Mesodermal cell (in vitro differentiated cells): ENCODE results near the gene DKK3.

Experiments used
- H3K27ac ChIP-seq: 2 replicates; pipeline ENCODE4 v1.7.0; 2013; ENCODE audit warnings: mild to moderate bottlenecking, low read depth, low read length, moderate library complexity; ENCODE audit not compliant: severe bottlenecking
- H3K36me3 ChIP-seq: 2 replicates; pipeline ENCODE4 v1.7.1; 2013; ENCODE audit warnings: mild to moderate bottlenecking, low read length, moderate library complexity; ENCODE audit not compliant: control insufficient read depth, insufficient read depth
- H3K4me1 ChIP-seq: one replicate; pipeline ENCODE4 v1.7.1; 2013; ENCODE audit warnings: mild to moderate bottlenecking, low read length; ENCODE audit not compliant: insufficient read depth, control insufficient read depth, poor library complexity, severe bottlenecking
- H3K4me3 ChIP-seq: 2 replicates; pipeline ENCODE4 v1.7.0; 2013; ENCODE audit warnings: low read length, control low read depth, mild to moderate bottlenecking; ENCODE audit not compliant: insufficient read depth, poor library complexity, severe bottlenecking; ENCODE audit errors: extremely low read depth
- H3K9me3 ChIP-seq: 2 replicates; pipeline ENCODE4 v1.7.1; 2013; ENCODE audit warnings: mild to moderate bottlenecking, low read length, moderate library complexity; ENCODE audit not compliant: control insufficient read depth
- WGBS, 2 experiments: methylation state at CpG; one replicate each; pipeline ENCODE4 v1.1.5; 2013; ENCODE audit warnings: missing lambda C conversion rate in 2 of 2; ENCODE audit not compliant: insufficient coverage in 2 of 2; 5-methylcytosine and 5-hydroxymethylcytosine counted together

Gene DKK3

GRCh38 chr11:11973866-11974265 lies 34.6 kb downstream of the DKK3 start:
- peak overlapping the region; percentile 96 for H3K27ac ChIP-seq
- H3K4me3 ChIP-seq, result no peak overlapping the region
- H3K36me3 ChIP-seq, result peaks cover 58% of the 10 kb centered on the region
- 80 to 85% methylated on average over 4 of the region's 4 CpGs for WGBS, 2 experiments
- H3K9me3 ChIP-seq, result no peaks in the 10 kb centered on the region
- H3K4me1 ChIP-seq, result peaks cover 62% of the 10 kb centered on the region

GRCh38 chr11:11973361-11973800 lies 35.0 kb downstream of the DKK3 start:
- peaks cover 54% of the 10 kb centered on the region for H3K36me3 ChIP-seq
- H3K4me3 ChIP-seq, result no peak overlapping the region
- WGBS, 2 experiments, result 51 to 53% methylated on average over 8 of the region's 8 CpGs
- peaks cover 62% of the 10 kb centered on the region for H3K4me1 ChIP-seq
- peak overlapping the region; percentile 96 for H3K27ac ChIP-seq
- H3K9me3 ChIP-seq, result no peaks in the 10 kb centered on the region

GRCh38 chr11:11972730-11973341 lies 35.6 kb downstream of the DKK3 start:
- H3K9me3 ChIP-seq, result no peaks in the 10 kb centered on the region
- WGBS, 2 experiments, result 71 to 100% methylated on average over 1 to 3 of the region's 3 CpGs
- H3K4me1 ChIP-seq, result peaks cover 59% of the 10 kb centered on the region
- H3K36me3 ChIP-seq, result peaks cover 53% of the 10 kb centered on the region
- no peak overlapping the region for H3K4me3 ChIP-seq
- peak overlapping the region; percentile 96 for H3K27ac ChIP-seq

- Histone ChIP-seq H3K36me3 (peaks cover 59% of the 10 kb centered on the region), H3K4me1 (peaks cover 51% of the 10 kb centered on the region), H3K9me3 (no peaks in the 10 kb centered on the region), H3K4me3 (no peak overlapping the region), H3K27ac (peak overlapping the region; percentile 63)
- 75 to 86% methylated on average over 4 of the region's 5 CpGs for WGBS, 2 experiments
These were observed 36.4 kb downstream of the DKK3 start for GRCh38 chr11:11971906-11972547.

- Histone ChIP-seq H3K9me3 (no peaks in the 10 kb centered on the region), H3K27ac (no peak overlapping the region), H3K4me3 (no peak overlapping the region), H3K36me3 (peaks cover 67% of the 10 kb centered on the region), H3K4me1 (peaks cover 37% of the 10 kb centered on the region)
- 83 to 100% methylated on average over 2 of the region's 2 CpGs for WGBS, 2 experiments
These were observed 37.9 kb downstream of the DKK3 start for GRCh38 chr11:11970556-11970955.

- no peaks in the 10 kb centered on the region for H3K9me3 ChIP-seq
- WGBS, 2 experiments, result 95 to 96% methylated on average over 15 to 16 of the region's 19 CpGs
- H3K36me3 ChIP-seq, result peaks cover 67% of the 10 kb centered on the region
- H3K4me3 ChIP-seq, result no peak overlapping the region
- H3K27ac ChIP-seq, result no peak overlapping the region
- H3K4me1 ChIP-seq, result peaks cover 30% of the 10 kb centered on the region
These were observed 38.8 kb downstream of the DKK3 start for GRCh38 chr11:11969380-11970215.

GRCh38 chr11:11968511-11969280 lies 39.7 kb downstream of the DKK3 start:
- no peak overlapping the region for H3K27ac ChIP-seq
- peaks cover 65% of the 10 kb centered on the region for H3K36me3 ChIP-seq
- WGBS, 2 experiments, result 88 to 90% methylated on average over 9 of the region's 11 CpGs
- H3K4me3 ChIP-seq, result no peak overlapping the region
- no peaks in the 10 kb centered on the region for H3K9me3 ChIP-seq
- H3K4me1 ChIP-seq, result peaks cover 21% of the 10 kb centered on the region

GRCh38 chr11:11967669-11968510 lies 40.5 kb downstream of the DKK3 start:
- 86 to 95% methylated on average over 7 to 10 of the region's 11 CpGs for WGBS, 2 experiments
- Histone ChIP-seq H3K27ac (no peak overlapping the region), H3K4me3 (no peak overlapping the region), H3K4me1 (peaks cover 14% of the 10 kb centered on the region), H3K9me3 (no peaks in the 10 kb centered on the region), H3K36me3 (peaks cover 72% of the 10 kb centered on the region)

- Histone ChIP-seq H3K36me3 (peaks cover 80% of the 10 kb centered on the region), H3K27ac (no peak overlapping the region), H3K9me3 (peaks cover 1% of the 10 kb centered on the region), H3K4me1 (peaks cover 5% of the 10 kb centered on the region), H3K4me3 (no peak overlapping the region)
- WGBS, 2 experiments, result 78 to 81% methylated on average over 13 to 14 of the region's 15 CpGs
These were observed 41.4 kb downstream of the DKK3 start for GRCh38 chr11:11966826-11967668.
